T-cell (primary cell): ENCODE results near the gene DSN1. TPM values are rescaled to one million over a fixed set of nuclear protein-coding genes. Genes with fewer than 3 reads are reported as not detected.

Experiments
- ATAC-seq, 4 experiments: fragments of 200-7000 bp in 3 of 4; fragments of 150-1000 bp in 1 of 4; cut with Tn5 transposase; replicated peaks in 1 of 4; 1 replicate in 3 of 4; 2 replicates in 1 of 4; pipeline ENCODE4 v1.10.0; 2021; ENCODE audit warnings: moderate library complexity in 3 of 4, mild to moderate bottlenecking in 2 of 4, moderate number of reproducible peaks in 1 of 4
- CTCF ChIA-PET, 2 donors: fragments of 300-600 bp; sonication (Branson Sonifier 250); formaldehyde crosslinking; loops; one replicate each; lab custom pipeline; 2022; ENCODE audit warnings: antibody characterized with exemption in 2 of 2; lab: Charles Lee
- POLR2A ChIA-PET, 2 donors: fragments of 300-600 bp; sonication (Branson Sonifier 250); formaldehyde crosslinking; loops; one replicate each; lab custom pipeline; 2022; ENCODE audit warnings: antibody characterized with exemption in 2 of 2; lab: Charles Lee
- DNase-seq, 35 experiments: peaks; one replicate each; pipeline versions ENCODE4 v3.0.0 to v3.0.0-alpha.2; 2013 to 2023
- H3K27ac ChIP-seq: one replicate; pipeline ENCODE4 v1.5.1; 2013; ENCODE audit warnings: low read length
- H3K27me3 ChIP-seq, 2 experiments: replicated peaks in 1 of 2; 1 replicate in 1 of 2; 2 replicates in 1 of 2; pipeline versions ENCODE4 v1.6.1 to v1.7.0; 2013; ENCODE audit warnings: low read length in 1 of 2, mixed read lengths in 1 of 2; ENCODE audit not compliant: control insufficient read depth in 2 of 2, insufficient read depth in 2 of 2; ENCODE audit errors: extremely low read depth in 1 of 2
- H3K36me3 ChIP-seq, 2 donors: 1 replicate in 1 of 2; 2 replicates in 1 of 2; pipeline versions ENCODE4 v1.6.1 to v1.7.0; 2013; ENCODE audit warnings: low read length in 1 of 2; ENCODE audit not compliant: control insufficient read depth in 2 of 2, insufficient read depth in 1 of 2; ENCODE audit errors: extremely low read depth in 1 of 2
- H3K4me1 ChIP-seq, 2 experiments: 1 replicate in 1 of 2; 2 replicates in 1 of 2; pipeline versions ENCODE4 v1.6.1 to v1.7.0; 2013; ENCODE audit warnings: low read length in 2 of 2, mixed read lengths in 1 of 2; ENCODE audit not compliant: insufficient read depth in 2 of 2, control insufficient read depth in 1 of 2; ENCODE audit errors: extremely low read depth in 1 of 2
- H3K4me3 ChIP-seq, 2 donors: 1 replicate in 1 of 2; 2 replicates in 1 of 2; pipeline versions ENCODE4 v1.5.1 to v1.7.0; 2013; ENCODE audit warnings: mild to moderate bottlenecking in 2 of 2, low read length in 1 of 2, moderate library complexity in 1 of 2; ENCODE audit not compliant: control insufficient read depth in 1 of 2; ENCODE audit errors: extremely low read depth in 1 of 2
- H3K9me3 ChIP-seq: 2 replicates; pipeline ENCODE4 v1.7.0; 2013
- H3K27ac Mint-ChIP-seq, 2 donors: one replicate each; pipeline ENCODE4 v1.8.0; 2020 to 2021; ENCODE audit warnings: mild to moderate bottlenecking in 2 of 2, mixed read lengths in 2 of 2
- H3K27me3 Mint-ChIP-seq, 2 donors: one replicate each; pipeline ENCODE4 v1.8.0; 2021 to 2022; ENCODE audit warnings: mixed read lengths in 2 of 2
- H3K36me3 Mint-ChIP-seq: one replicate; pipeline ENCODE4 v1.8.0; 2021; ENCODE audit warnings: mixed read lengths
- H3K4me1 Mint-ChIP-seq, 3 donors: one replicate each; pipeline ENCODE4 v1.8.0; 2020 to 2022; ENCODE audit warnings: mixed read lengths in 3 of 3, mild to moderate bottlenecking in 1 of 3
- H3K4me3 Mint-ChIP-seq, 3 donors: one replicate each; pipeline ENCODE4 v1.8.0; 2020 to 2022; ENCODE audit warnings: mild to moderate bottlenecking in 3 of 3, mixed read lengths in 3 of 3, moderate library complexity in 3 of 3
- H3K9me3 Mint-ChIP-seq, 3 donors: one replicate each; pipeline ENCODE4 v1.8.0; 2020 to 2022; ENCODE audit warnings: mixed read lengths in 3 of 3
- WGBS: methylation state at CpG from one replicate; pipeline ENCODE4 v1.1.5; 2013; ENCODE audit warnings: missing lambda C conversion rate; ENCODE audit not compliant: insufficient coverage; 5-methylcytosine and 5-hydroxymethylcytosine counted together
- total RNA-seq, 35 experiments: library from RNA in 6 of 35; stranded (reverse) in 6 of 35; fragments of 120-200 nt in 1 of 35; gene quantifications; one replicate each; pipeline versions ENCODE4 v1.2.1 to v1.2.4 and lab custom pipeline; 2013 to 2026

The DSN1 gene, protein sequence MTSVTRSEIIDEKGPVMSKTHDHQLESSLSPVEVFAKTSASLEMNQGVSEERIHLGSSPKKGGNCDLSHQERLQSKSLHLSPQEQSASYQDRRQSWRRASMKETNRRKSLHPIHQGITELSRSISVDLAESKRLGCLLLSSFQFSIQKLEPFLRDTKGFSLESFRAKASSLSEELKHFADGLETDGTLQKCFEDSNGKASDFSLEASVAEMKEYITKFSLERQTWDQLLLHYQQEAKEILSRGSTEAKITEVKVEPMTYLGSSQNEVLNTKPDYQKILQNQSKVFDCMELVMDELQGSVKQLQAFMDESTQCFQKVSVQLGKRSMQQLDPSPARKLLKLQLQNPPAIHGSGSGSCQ
- total RNA-seq = 10 to 100 TPM; 10.1 to 13.6 (median 11.1) TPM
- 11.8 TPM for total RNA-seq (2013)
- 2.5 to 35.7 (median 13.0) reads per million in 29 experiments for total RNA-seq (lab: John Stamatoyannopoulos, UW)

DNA sequence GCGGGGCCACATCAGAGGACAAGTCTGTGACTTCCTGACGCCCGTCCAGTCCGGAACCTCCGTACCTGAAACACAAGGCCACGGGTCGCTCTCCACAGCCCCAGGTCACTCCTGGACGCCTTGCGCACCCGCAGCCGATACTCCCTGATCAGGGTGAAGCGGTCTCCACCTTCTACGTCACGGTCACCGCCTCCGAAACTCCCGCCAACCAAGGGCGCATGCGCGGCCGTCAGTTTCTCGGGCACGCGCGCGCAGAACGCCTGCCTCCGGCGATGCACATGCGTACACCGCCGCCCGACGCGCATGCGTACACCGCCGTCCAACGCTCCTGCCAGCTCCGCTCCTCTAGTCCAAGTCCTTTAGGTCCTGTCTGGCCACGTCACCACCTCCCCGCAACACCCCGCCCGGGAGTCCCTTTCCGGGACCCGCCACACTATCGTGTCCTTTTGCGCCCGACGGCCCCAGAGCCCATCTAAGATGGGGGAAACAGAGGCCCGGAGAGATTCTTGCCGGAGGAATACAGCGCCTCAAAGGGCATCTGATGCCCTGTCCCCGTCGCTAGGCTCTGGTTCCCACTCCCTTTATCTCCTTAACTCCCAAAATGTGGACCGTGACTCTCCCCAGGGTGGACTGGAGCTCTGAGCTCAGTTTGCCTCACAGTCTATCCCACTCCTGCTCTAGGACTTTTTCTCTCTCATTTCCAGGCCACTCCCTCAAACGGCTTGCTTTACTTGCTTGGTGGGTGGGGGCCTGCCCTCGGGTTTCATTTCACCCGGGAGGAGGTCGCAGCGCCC is at the start of gene DSN1:
Gene DSN1 (minus strand): TSS at position 167 of the 794 bp plus-strand sequence. CDS start 2,305 bp downstream, outside the sequence.
- peak; percentile 83 to 89 (median 88) for ATAC-seq
- under 1% methylated on average over 51 of the region's 61 CpGs for WGBS
- Histone ChIP-seq H3K9me3 (no peaks in the 10 kb centered on the region), H3K4me3 (peak within 1 kb of the TSS; percentile 95 to 96), H3K27ac (peak within 1 kb of the TSS; percentile 94), H3K36me3 (peaks cover 0 to 4% of the 10 kb centered on the region in 2 donors), H3K4me1 (peaks cover 2 to 21% of the 10 kb centered on the region in 2 experiments), H3K27me3 (peaks cover 0 to 4% of the 10 kb centered on the region in 2 experiments)
- ChIA-PET POLR2A (interaction anchor here in 1 of 2 donors (0.6 kb wide), 1 partner anchor 135 kb away, joined by 3 read pairs; no protein-coding TSS in a partner anchor), CTCF (interaction anchor here (0.6 to 1.8 kb wide), 12 partner anchors 19 to 617 kb away, joined by 3 to 13 read pairs (median 4); partner anchors contain the start of genes NDRG3 (in 1 of the 2) and RAB5IF (in 1 of the 2))
- H3K4me3 Mint-ChIP-seq = peak within 1 kb of the TSS; percentile 83 to 99 (median 97)
- DNase-seq = peak; percentile 89 to 99 (median 95)
- H3K27me3 Mint-ChIP-seq = peaks cover 0 to 2% of the 10 kb centered on the region in 2 donors
- peak within 1 kb of the TSS; percentile 97 to 99 for H3K27ac Mint-ChIP-seq
- peaks cover 2% of the 10 kb centered on the region for H3K36me3 Mint-ChIP-seq
- H3K9me3 Mint-ChIP-seq = no peaks in the 10 kb centered on the region
- peaks cover 18 to 23% (median 19%) of the 10 kb centered on the region in 3 donors for H3K4me1 Mint-ChIP-seq

DNA sequence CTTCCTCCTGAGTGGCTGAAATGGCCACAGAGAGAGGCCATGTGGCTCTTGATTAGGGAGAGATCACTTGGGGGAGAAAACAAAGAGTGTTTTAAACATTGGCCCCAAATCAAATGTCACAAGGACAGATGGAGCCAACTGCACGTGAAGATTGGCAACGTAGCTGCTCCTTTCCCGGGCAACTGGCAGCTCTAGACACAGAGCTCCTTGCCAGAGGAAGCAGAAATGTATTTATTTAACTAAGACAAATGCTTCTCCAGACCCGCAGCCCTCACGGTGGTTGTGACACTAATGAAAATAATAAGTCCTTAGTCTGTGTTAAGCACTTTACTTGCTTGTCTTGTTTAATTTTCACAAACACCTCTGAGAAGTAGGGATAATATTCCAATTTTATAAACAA is 49.6 kb upstream of the DSN1 start:
- ChIA-PET POLR2A (no interaction called here), CTCF (interaction anchor here in 1 of 2 donors (0.5 kb wide), 1 partner anchor 19 kb away, joined by 4 read pairs; no protein-coding TSS in a partner anchor)
- no peak for ATAC-seq
- Histone ChIP-seq H3K27me3 (no peaks in the 10 kb centered on the region), H3K9me3 (no peaks in the 10 kb centered on the region), H3K4me1 (no peaks in the 10 kb centered on the region), H3K4me3 (no peak overlapping the region), H3K36me3 (no peaks in the 10 kb centered on the region), H3K27ac (no peak overlapping the region)
- Mint-ChIP-seq H3K4me3 (no peak overlapping the region), H3K27ac (no peak overlapping the region), H3K36me3 (no peaks in the 10 kb centered on the region), H3K9me3 (no peaks in the 10 kb centered on the region), H3K27me3 (no peaks in the 10 kb centered on the region), H3K4me1 (peaks cover 0 to 4% (median 0%) of the 10 kb centered on the region in 3 donors)
- DNase-seq = no peak
- no CpG with 5 or more reads among the region's 5 CpGs for WGBS

DNA sequence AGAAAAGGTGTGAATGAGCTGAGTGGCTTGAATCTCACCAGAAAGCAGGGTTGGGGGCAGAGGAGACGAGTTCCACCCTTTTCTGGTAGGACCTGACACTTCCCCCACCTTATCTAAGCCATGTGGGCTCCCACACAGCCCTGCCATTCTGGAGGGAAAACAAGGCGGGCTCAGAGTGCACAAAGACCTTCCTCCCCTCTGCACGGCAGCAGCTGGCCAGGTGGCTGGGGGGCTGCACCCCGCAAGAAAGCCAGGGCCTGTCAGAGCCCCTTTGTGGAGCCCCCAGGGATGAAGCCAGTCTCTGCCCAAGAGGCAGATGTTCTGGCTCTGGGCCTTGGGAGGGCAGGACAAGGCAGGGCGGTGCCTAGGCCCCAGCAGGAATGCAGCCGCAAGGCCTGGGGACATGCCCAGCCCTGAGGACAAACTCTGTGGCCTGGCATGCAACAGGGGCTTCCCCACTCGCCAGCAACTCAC is 48.4 kb upstream of the DSN1 start:
- CTCF ChIA-PET = interaction anchor here in 1 of 2 donors (0.6 kb wide), 1 partner anchor 12 kb away, joined by 5 read pairs; no protein-coding TSS in a partner anchor
- Histone ChIP-seq H3K27me3 (peaks cover 0 to 4% of the 10 kb centered on the region in 2 experiments), H3K27ac (no peak overlapping the region), H3K9me3 (no peaks in the 10 kb centered on the region), H3K36me3 (no peaks in the 10 kb centered on the region), H3K4me1 (no peaks in the 10 kb centered on the region), H3K4me3 (no peak overlapping the region)
- H3K9me3 Mint-ChIP-seq = no peaks in the 10 kb centered on the region
- H3K36me3 Mint-ChIP-seq = no peaks in the 10 kb centered on the region
- no peaks in the 10 kb centered on the region for H3K27me3 Mint-ChIP-seq
- ATAC-seq (no peak), DNase-seq (no peak)
- H3K27ac Mint-ChIP-seq = no peak overlapping the region
- no peak overlapping the region for H3K4me3 Mint-ChIP-seq
- H3K4me1 Mint-ChIP-seq = no peaks in the 10 kb centered on the region
- WGBS = 78% methylated on average over 5 of the region's 7 CpGs
- POLR2A ChIA-PET = no interaction called here

DNA sequence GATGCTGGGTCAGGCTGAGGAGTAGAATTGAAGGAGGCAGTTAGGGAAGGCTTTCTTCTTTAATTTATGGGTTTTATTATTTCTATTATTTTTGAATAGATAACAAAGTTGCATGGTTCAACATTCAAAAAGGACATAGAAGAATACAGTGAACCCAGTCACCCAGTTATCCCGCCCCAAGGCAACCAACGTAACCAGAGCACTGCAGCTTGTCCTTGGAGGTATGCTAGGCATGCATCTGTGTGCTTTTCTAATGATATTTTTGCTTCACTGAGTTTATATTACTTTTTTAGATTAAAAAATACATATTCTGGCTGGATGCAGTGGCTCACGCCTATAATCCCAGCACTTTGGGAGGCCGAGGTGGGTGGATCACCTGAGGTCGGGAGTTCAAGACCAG is 47.4 kb upstream of the DSN1 start:
- CTCF ChIA-PET = no interaction called here
- ATAC-seq = no peak
- H3K4me1 Mint-ChIP-seq = no peaks in the 10 kb centered on the region
- no peaks in the 10 kb centered on the region for H3K9me3 Mint-ChIP-seq
- Histone ChIP-seq H3K4me3 (no peak overlapping the region), H3K27me3 (peaks cover 0 to 4% of the 10 kb centered on the region in 2 experiments), H3K4me1 (no peaks in the 10 kb centered on the region), H3K27ac (no peak overlapping the region), H3K36me3 (no peaks in the 10 kb centered on the region), H3K9me3 (no peaks in the 10 kb centered on the region)
- peaks cover 3% of the 10 kb centered on the region for H3K36me3 Mint-ChIP-seq
- no peak for DNase-seq
- POLR2A ChIA-PET = no interaction called here
- no peak overlapping the region for H3K4me3 Mint-ChIP-seq
- no peak overlapping the region for H3K27ac Mint-ChIP-seq
- H3K27me3 Mint-ChIP-seq = no peaks in the 10 kb centered on the region
- 80% methylated on average over 1 of the region's 5 CpGs for WGBS

DNA sequence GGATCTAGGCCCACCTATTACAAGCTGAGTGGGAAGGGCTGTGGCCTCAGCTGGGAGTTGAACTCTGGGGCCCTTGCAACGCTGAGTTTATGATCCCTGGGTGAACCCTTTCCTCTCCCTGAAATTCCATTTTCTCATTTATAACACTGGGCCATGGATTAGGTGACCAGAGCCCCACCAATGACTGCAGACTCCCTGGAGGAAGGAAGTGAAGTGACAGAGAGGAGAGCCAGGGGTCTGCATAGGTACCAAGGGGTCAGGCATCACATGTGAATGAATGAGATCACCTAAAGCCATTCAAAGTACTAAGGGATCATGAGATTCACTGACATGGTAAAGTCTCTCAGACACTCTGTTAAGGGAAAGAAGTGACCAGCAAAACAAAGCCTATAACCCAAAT is 46.5 kb upstream of the DSN1 start:
- WGBS = no CpG with 5 or more reads among the region's 1 CpG
- Histone ChIP-seq H3K4me3 (no peak overlapping the region), H3K27ac (no peak overlapping the region), H3K27me3 (peaks cover 0 to 4% of the 10 kb centered on the region in 2 experiments), H3K36me3 (no peaks in the 10 kb centered on the region), H3K4me1 (no peaks in the 10 kb centered on the region), H3K9me3 (no peaks in the 10 kb centered on the region)
- Mint-ChIP-seq H3K27me3 (no peaks in the 10 kb centered on the region), H3K9me3 (no peaks in the 10 kb centered on the region), H3K4me1 (no peaks in the 10 kb centered on the region), H3K36me3 (peaks cover 3% of the 10 kb centered on the region), H3K4me3 (no peak overlapping the region), H3K27ac (no peak overlapping the region)
- ChIA-PET CTCF (no interaction called here), POLR2A (no interaction called here)
- no peak for ATAC-seq
- no peak for DNase-seq

DNA sequence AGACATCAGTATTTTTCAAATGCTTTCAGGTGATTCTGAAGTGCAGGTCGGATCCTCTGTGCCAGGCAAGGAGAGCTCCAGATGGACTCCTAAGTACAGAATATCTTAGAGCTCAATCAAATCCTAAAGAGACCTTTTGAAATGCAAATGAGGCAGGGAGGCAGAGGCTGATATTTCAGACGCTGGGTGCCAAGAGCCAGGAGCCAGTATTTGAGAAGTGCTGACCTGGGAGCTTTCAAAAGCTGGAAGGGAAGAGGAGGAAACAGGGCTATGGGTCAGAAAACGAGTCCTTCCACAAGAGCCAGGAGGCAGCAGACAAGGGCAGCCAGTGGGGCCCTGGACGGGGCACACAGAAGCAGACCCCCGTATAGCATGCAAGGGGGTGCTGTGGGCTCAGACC is 46.1 kb upstream of the DSN1 start:
- Histone ChIP-seq H3K27ac (no peak overlapping the region), H3K27me3 (peaks cover 0 to 4% of the 10 kb centered on the region in 2 experiments), H3K4me1 (no peaks in the 10 kb centered on the region), H3K9me3 (no peaks in the 10 kb centered on the region), H3K4me3 (no peak overlapping the region), H3K36me3 (no peaks in the 10 kb centered on the region)
- no peak for DNase-seq
- ChIA-PET POLR2A (no interaction called here), CTCF (no interaction called here)
- H3K9me3 Mint-ChIP-seq = no peaks in the 10 kb centered on the region
- WGBS = 68% methylated on average over 5 of the region's 5 CpGs
- ATAC-seq = no peak
- no peaks in the 10 kb centered on the region for H3K27me3 Mint-ChIP-seq
- no peaks in the 10 kb centered on the region for H3K4me1 Mint-ChIP-seq
- H3K4me3 Mint-ChIP-seq = no peak overlapping the region
- no peak overlapping the region for H3K27ac Mint-ChIP-seq
- H3K36me3 Mint-ChIP-seq = peaks cover 3% of the 10 kb centered on the region
